Measurements from ENCODE around the gene SYT1.

Gene SYT1

DNA sequence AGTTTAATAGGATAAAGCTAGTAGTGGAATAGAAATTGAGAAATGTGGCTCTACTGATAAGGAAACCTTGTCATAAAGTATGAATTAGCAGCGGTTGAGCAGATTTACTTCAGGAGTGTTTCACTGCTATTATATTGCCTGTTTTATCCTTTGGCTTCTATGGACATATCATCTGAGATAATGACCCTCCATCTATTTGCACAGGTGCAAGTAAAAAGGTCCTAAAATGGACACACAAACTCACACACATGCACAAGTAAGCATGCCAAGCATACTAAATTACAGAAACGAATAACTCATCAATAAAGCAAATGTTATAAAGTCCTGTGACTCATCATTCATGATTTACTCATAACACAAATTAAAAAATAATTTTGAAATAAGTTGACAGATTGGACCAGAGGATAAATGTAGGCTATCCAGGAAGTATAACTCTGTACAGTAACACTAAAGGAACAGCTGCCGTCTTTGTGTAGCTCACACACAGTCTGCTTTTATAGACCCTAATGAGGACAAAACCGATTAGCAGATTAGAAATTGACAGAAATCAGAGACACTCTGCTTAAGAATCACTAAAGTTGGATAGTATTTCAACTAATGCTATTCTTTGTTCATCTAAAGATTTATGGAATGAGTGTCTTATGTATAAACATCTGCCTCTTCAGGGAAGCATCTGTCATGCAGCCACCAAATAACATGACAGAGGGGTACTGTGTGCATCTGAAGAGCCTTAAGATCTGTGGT, 73.9 kb downstream of the SYT1 start:
- Histone ChIP-seq H3K9me3 (ENCODE audit: insufficient read depth, low read depth, low read length) (no peaks in the 10 kb centered on the region), H3K27me3 (ENCODE audit: insufficient read depth, low read length) (no peaks in the 10 kb centered on the region), H3K4me3 (ENCODE audit: low read length) (no peak overlapping the region), H3K36me3 (ENCODE audit: insufficient read depth, low read length) (no peaks in the 10 kb centered on the region), H3K4me1 (ENCODE audit: insufficient read depth, low read length) (peaks cover 6% of the 10 kb centered on the region), H3K9ac (ENCODE audit: low read depth, low read length) (no peak overlapping the region), H3K27ac (ENCODE audit: low read depth, low read length) (no peak overlapping the region)
- 91% methylated on average over 4 of the region's 4 CpGs for WGBS

DNA sequence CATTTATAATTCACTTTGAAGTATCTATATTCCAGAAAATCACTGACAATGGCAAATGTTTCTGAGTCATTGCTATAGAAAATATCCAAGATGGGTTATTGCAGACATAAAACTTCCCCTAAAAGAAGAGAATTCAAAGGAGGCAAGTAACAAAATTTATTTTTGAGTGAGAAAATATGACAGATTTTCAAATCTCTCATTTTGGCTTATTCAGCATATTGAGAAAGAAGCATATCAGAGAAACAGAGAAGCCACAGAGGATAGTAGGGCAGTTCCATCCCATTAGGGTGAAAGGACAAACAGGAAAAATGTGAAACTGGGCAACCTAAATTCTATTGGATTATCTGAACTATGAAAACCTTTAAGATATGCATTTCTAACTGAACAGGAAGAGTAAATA, 85.0 kb downstream of the SYT1 start:
- H3K27me3 ChIP-seq (ENCODE audit: insufficient read depth, low read length): no peaks in the 10 kb centered on the region

DNA sequence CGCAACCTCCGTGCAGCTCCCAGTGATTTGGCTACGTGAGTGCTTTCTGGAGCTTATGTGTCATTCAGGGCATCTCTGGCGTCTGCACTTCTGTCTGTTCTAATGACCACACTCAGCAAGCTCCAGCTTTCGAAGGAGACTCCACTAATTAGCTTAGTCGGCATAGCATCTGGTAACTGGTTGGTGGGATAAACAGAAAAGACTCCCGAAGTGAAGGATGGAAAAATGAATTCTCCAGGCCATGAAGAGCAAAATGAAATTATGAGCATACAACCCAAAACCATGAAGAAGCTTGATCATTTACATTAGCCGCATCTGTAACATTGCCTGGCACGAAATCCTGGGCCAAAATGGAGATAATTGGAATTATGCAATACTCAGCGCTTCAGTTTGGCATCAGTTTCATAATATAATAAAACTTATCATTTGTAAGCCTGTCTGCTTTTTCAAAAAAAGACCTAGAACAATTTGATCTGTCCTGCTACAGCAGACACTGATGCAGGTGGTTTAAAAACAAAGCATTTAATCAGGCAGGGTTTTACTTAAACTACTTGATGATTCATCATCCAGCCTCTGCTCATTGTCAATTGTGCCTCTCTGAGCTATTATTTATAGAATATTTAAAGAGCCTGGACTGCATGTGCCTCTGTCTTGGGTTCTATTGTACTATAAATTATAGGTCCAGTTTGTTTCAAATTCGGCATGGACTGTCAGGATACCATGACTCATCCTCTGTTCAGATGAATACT, 87.4 kb downstream of the SYT1 start:
- no peaks in the 10 kb centered on the region for H3K27me3 ChIP-seq (ENCODE audit: insufficient read depth, low read length)
- no peaks in the 10 kb centered on the region for H3K4me1 ChIP-seq (ENCODE audit: insufficient read depth, low read length)
- WGBS: 94% methylated on average over 11 of the region's 11 CpGs
- no peak overlapping the region for H3K9ac ChIP-seq (ENCODE audit: low read depth, low read length)
- no peaks in the 10 kb centered on the region for H3K36me3 ChIP-seq (ENCODE audit: insufficient read depth, low read length)
- no peaks in the 10 kb centered on the region for H3K9me3 ChIP-seq (ENCODE audit: insufficient read depth, low read depth, low read length)
- no peak overlapping the region for H3K27ac ChIP-seq (ENCODE audit: low read depth, low read length)
- no peak overlapping the region for H3K4me3 ChIP-seq (ENCODE audit: low read length)

More for the DNA sequence above, 85.0 kb downstream of the SYT1 start:
- Histone ChIP-seq H3K4me1 (ENCODE audit: insufficient read depth, low read length) (no peaks in the 10 kb centered on the region), H3K9ac (ENCODE audit: low read depth, low read length) (no peak overlapping the region), H3K27ac (ENCODE audit: low read depth, low read length) (no peak overlapping the region), H3K4me3 (ENCODE audit: low read length) (no peak overlapping the region), H3K9me3 (ENCODE audit: insufficient read depth, low read depth, low read length) (no peaks in the 10 kb centered on the region), H3K36me3 (ENCODE audit: insufficient read depth, low read length) (no peaks in the 10 kb centered on the region)

DNA sequence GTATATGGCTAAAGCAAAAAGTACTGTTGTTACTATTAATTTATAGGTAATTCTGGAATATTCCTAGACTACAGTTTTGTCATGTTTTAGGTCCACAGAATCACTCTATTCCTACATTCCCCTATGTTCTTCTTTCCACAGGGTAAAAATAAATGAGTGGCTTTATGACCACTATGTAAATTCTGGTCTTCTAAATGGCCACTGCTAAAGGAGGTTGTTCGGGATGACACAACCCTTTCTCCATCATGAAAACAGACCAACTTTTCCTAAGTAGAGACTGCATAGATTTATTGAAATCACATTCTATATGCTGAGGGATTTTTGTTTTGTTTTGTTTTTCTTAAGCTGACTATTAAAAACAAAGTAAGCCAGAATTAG, 88.0 kb downstream of the SYT1 start:
- Histone ChIP-seq H3K9ac (ENCODE audit: low read depth, low read length) (no peak overlapping the region), H3K36me3 (ENCODE audit: insufficient read depth, low read length) (no peaks in the 10 kb centered on the region), H3K9me3 (ENCODE audit: insufficient read depth, low read depth, low read length) (no peaks in the 10 kb centered on the region), H3K27ac (ENCODE audit: low read depth, low read length) (no peak overlapping the region), H3K4me1 (ENCODE audit: insufficient read depth, low read length) (no peaks in the 10 kb centered on the region), H3K4me3 (ENCODE audit: low read length) (no peak overlapping the region), H3K27me3 (ENCODE audit: insufficient read depth, low read length) (no peaks in the 10 kb centered on the region)
- 100% methylated on average over 1 of the region's 1 CpG for WGBS

DNA sequence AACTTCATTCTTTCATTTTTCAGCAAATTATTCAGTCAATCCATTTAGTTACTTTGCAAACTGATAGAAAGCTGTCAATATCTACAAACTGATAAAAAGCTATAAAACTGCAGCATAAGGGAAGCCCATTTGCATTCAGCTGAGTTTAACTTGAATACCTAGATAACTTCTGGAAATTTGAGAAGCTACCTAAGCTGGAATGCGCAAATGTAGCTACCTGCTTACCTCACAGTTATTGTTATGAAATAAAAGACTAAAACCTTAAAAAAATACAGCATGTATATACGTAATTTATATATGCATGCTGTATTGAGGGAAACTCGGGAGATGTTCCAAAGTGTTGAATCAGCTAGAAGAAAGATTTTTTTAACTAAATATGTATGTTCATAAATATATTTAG, 94.4 kb downstream of the SYT1 start:
- no CpG with 5 or more reads among the region's 3 CpGs for WGBS
- H3K4me1 ChIP-seq (ENCODE audit: insufficient read depth, low read length): no peaks in the 10 kb centered on the region
- H3K27me3 ChIP-seq (ENCODE audit: insufficient read depth, low read length): no peaks in the 10 kb centered on the region
- H3K36me3 ChIP-seq (ENCODE audit: insufficient read depth, low read length): no peaks in the 10 kb centered on the region
- H3K27ac ChIP-seq (ENCODE audit: low read depth, low read length): no peak overlapping the region
- no peaks in the 10 kb centered on the region for H3K9me3 ChIP-seq (ENCODE audit: insufficient read depth, low read depth, low read length)
- no peak overlapping the region for H3K9ac ChIP-seq (ENCODE audit: low read depth, low read length)
- H3K4me3 ChIP-seq (ENCODE audit: low read length): no peak overlapping the region

DNA sequence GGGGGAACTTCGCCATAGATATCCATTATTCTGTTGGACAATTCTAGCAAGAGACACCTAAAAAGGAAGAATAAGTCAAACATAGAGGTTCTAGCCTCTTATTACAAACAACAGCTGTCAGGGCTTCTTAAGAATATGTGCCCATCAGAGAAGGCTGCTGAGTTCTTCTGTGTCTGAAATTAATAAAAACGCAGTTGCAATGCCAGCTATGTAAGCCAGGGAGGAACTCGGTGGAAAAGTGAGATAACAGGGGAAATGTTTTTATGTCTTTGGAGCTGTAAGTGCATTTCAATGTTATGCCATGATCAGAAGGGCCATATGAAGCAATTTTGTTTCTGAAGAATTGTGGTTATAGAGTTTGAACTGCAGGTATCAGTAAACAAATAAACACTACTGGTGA, 95.0 kb downstream of the SYT1 start:
- no peak overlapping the region for H3K27ac ChIP-seq (ENCODE audit: low read depth, low read length)
- H3K36me3 ChIP-seq (ENCODE audit: insufficient read depth, low read length): no peaks in the 10 kb centered on the region
- H3K9me3 ChIP-seq (ENCODE audit: insufficient read depth, low read depth, low read length): no peaks in the 10 kb centered on the region
- no peaks in the 10 kb centered on the region for H3K27me3 ChIP-seq (ENCODE audit: insufficient read depth, low read length)
- no peak overlapping the region for H3K4me3 ChIP-seq (ENCODE audit: low read length)
- WGBS: 92% methylated on average over 3 of the region's 3 CpGs
- H3K4me1 ChIP-seq (ENCODE audit: insufficient read depth, low read length): no peaks in the 10 kb centered on the region
- H3K9ac ChIP-seq (ENCODE audit: low read depth, low read length): no peak overlapping the region

DNA sequence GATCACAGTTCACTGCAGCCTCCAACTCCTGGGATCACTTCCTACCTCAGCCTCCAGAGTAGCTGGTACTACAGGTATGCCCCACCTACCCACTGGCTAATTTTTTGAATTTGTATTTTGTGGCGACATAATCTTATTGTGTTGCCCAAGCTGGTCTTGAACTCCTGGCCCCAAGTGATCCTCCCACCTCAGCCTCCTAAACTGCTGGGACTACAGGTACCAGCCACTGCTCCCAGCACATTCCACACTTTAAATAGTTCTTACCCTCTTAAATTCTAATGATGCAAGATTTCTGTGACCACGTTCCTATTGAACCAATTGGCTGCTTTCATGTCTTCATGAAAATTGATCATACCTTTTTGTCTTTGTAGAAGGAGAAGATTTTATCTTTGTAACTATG, 96.6 kb downstream of the SYT1 start:
- Histone ChIP-seq H3K27me3 (ENCODE audit: insufficient read depth, low read length) (no peaks in the 10 kb centered on the region), H3K9ac (ENCODE audit: low read depth, low read length) (no peak overlapping the region), H3K36me3 (ENCODE audit: insufficient read depth, low read length) (no peaks in the 10 kb centered on the region), H3K9me3 (ENCODE audit: insufficient read depth, low read depth, low read length) (no peaks in the 10 kb centered on the region), H3K27ac (ENCODE audit: low read depth, low read length) (no peak overlapping the region), H3K4me3 (ENCODE audit: low read length) (no peak overlapping the region), H3K4me1 (ENCODE audit: insufficient read depth, low read length) (no peaks in the 10 kb centered on the region)
- WGBS: 100% methylated on average over 2 of the region's 2 CpGs

DNA sequence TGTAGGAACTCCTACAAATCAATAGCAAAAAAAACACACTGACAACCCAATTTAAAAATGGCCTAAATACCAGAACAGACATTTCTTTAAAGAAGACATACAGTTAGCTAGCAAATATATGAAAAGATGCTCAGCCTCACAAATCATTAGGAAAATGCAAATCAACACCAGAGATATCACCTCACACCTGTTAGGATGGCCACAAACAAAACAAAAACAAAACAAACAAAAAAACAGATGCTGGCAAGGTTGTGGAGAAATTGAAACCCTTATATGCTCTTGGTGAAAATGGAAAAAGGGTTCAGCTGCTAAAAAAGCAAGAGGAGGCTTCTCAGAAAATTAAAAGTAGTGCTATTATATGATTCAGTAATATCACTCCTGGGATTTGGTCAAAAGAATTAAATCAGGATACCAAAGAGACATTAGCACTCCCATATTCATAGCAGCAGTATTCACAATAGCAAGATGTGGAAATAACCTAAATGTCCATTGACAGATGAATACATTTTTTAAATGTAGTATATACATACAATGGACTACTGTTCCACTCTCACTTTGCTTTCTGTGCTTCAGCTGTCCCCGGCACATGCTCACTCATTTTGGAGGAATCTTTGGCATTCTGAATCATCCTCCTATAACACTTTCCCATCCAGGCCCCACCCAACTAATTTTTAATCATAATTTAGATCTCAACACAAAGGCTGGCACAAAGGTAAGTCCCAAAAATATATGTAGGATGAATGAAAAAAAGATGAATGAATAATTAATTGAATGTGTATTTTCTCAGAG, 99.1 kb downstream of the SYT1 start:
- no peak overlapping the region for H3K4me3 ChIP-seq (ENCODE audit: low read length)
- H3K27ac ChIP-seq (ENCODE audit: low read depth, low read length): no peak overlapping the region
- H3K36me3 ChIP-seq (ENCODE audit: insufficient read depth, low read length): no peaks in the 10 kb centered on the region
- H3K9me3 ChIP-seq (ENCODE audit: insufficient read depth, low read depth, low read length): no peaks in the 10 kb centered on the region
- no peaks in the 10 kb centered on the region for H3K27me3 ChIP-seq (ENCODE audit: insufficient read depth, low read length)
- H3K4me1 ChIP-seq (ENCODE audit: insufficient read depth, low read length): no peaks in the 10 kb centered on the region
- 89% methylated on average over 1 of the region's 1 CpG for WGBS
- no peak overlapping the region for H3K9ac ChIP-seq (ENCODE audit: low read depth, low read length)

DNA sequence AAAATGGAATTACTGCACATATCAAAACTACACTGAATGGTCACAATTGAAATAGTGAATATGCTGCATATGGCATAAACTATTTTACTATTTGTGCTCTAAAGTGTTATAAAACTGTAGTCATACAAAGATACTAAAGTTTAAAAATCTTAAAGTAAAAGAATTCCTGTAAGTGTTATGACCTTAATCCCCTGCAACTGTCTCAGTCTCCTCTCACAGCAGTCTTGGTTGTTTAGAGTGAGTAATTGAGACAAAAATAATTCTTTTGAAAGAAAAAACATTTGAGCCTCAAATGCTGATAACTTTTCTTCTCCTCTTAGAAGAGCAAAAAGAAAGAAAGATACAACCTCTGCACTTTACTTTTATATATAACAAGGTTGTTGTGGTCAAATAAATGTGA, 99.9 kb downstream of the SYT1 start:
- Histone ChIP-seq H3K9ac (ENCODE audit: low read depth, low read length) (no peak overlapping the region), H3K9me3 (ENCODE audit: insufficient read depth, low read depth, low read length) (no peaks in the 10 kb centered on the region), H3K36me3 (ENCODE audit: insufficient read depth, low read length) (no peaks in the 10 kb centered on the region), H3K27ac (ENCODE audit: low read depth, low read length) (no peak overlapping the region), H3K27me3 (ENCODE audit: insufficient read depth, low read length) (no peaks in the 10 kb centered on the region), H3K4me1 (ENCODE audit: insufficient read depth, low read length) (no peaks in the 10 kb centered on the region), H3K4me3 (ENCODE audit: low read length) (no peak overlapping the region)

DNA sequence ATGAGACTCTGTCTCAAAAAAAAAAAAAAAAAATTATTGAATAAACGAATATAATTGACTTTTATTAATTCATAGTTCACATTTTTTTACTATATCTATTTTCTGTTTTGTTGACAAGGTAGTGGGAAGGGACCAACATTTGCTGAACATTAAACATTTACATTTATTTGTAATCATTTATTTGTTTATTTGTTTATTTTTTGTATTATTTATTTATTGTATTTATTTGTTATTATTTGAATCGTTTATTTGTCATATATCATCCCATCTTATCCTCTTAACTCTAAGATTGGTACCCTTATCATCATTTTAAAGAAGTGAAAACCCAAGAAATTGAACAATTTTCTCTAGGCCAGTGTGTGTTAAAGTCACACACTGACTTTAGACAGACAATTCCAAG, 101.5 kb downstream of the SYT1 start:
- Histone ChIP-seq H3K4me1 (ENCODE audit: insufficient read depth, low read length) (no peaks in the 10 kb centered on the region), H3K27me3 (ENCODE audit: insufficient read depth, low read length) (no peaks in the 10 kb centered on the region), H3K4me3 (ENCODE audit: low read length) (no peak overlapping the region), H3K9me3 (ENCODE audit: insufficient read depth, low read depth, low read length) (no peaks in the 10 kb centered on the region), H3K36me3 (ENCODE audit: insufficient read depth, low read length) (no peaks in the 10 kb centered on the region), H3K9ac (ENCODE audit: low read depth, low read length) (no peak overlapping the region), H3K27ac (ENCODE audit: low read depth, low read length) (no peak overlapping the region)
- WGBS: no CpG with 5 or more reads among the region's 2 CpGs

DNA sequence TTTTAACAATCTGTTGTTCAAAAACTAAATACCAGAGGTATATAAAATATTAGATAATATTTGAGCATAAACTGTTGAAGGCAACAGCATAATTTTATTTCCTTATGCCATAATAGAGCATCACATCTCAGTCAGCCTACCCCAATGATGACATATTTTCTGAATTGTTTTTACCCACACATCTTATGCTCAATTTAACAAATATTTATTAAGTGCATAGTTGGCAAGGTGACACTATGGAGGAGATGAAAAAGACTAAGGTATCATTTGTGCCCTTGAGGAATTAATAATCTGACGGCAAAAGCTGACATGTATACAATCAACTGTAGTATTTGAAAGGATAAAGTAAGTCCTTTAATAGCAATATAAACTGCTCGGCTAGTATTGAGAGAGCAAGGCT, 102.4 kb downstream of the SYT1 start:
- H3K4me3 ChIP-seq (ENCODE audit: low read length): no peak overlapping the region
- H3K9me3 ChIP-seq (ENCODE audit: insufficient read depth, low read depth, low read length): no peaks in the 10 kb centered on the region
- no peaks in the 10 kb centered on the region for H3K36me3 ChIP-seq (ENCODE audit: insufficient read depth, low read length)
- no peaks in the 10 kb centered on the region for H3K4me1 ChIP-seq (ENCODE audit: insufficient read depth, low read length)
- no peak overlapping the region for H3K27ac ChIP-seq (ENCODE audit: low read depth, low read length)
- no peaks in the 10 kb centered on the region for H3K27me3 ChIP-seq (ENCODE audit: insufficient read depth, low read length)
- WGBS: 89% methylated on average over 2 of the region's 2 CpGs
- no peak overlapping the region for H3K9ac ChIP-seq (ENCODE audit: low read depth, low read length)
